Activated CD4-positive, CD25-positive, alpha-beta regulatory T cell treated with anti-CD3 and anti-CD28 coated beads, Interleukin-2, amount 50 U/mL, for 24 hours (primary cell): ENCODE measurements around the gene ISL1.

ENCODE experiments used
- ATAC-seq, 2 donors: fragments of 150-1000 bp; cut with Tn5 transposase; one replicate each; pipeline ENCODE4 v1.10.0; 2021; ENCODE audit warnings: mild to moderate bottlenecking in 1 of 2, moderate library complexity in 1 of 2

Gene ISL1

GRCh38 chr5:51383131-51384121, at the start of gene ISL1:
ISL1 (plus strand) TSS chr5:51383448; CDS start chr5:51383672, 224 bp downstream.
- ATAC-seq: no peak

- no peak for ATAC-seq
These were observed 46.4 kb upstream of the ISL1 start for GRCh38 chr5:51336878-51337277.

- no peak for ATAC-seq
These were observed 38.1 kb upstream of the ISL1 start for GRCh38 chr5:51345106-51345505.

GRCh38 chr5:51347157-51347556, 36.1 kb upstream of the ISL1 start:
- no peak for ATAC-seq

GRCh38 chr5:51347704-51348103, 35.5 kb upstream of the ISL1 start:
- ATAC-seq: no peak

GRCh38 chr5:51371052-51371451, 12.2 kb upstream of the ISL1 start:
- ATAC-seq: no peak

GRCh38 chr5:51373880-51374523, 9.2 kb upstream of the ISL1 start:
- ATAC-seq: no peak

GRCh38 chr5:51375084-51375483, 8.2 kb upstream of the ISL1 start:
- ATAC-seq: no peak

GRCh38 chr5:51376509-51376908, 6.7 kb upstream of the ISL1 start:
- no peak for ATAC-seq

GRCh38 chr5:51377151-51378060, 5.8 kb upstream of the ISL1 start:
- ATAC-seq: no peak

- ATAC-seq: no peak
These were observed 5.2 kb upstream of the ISL1 start for GRCh38 chr5:51378061-51378409.

GRCh38 chr5:51378448-51379330, 4.6 kb upstream of the ISL1 start:
- ATAC-seq: no peak

GRCh38 chr5:51379331-51379700, 3.9 kb upstream of the ISL1 start:
- ATAC-seq: no peak

- ATAC-seq: no peak
These were observed 2.5 kb upstream of the ISL1 start for GRCh38 chr5:51380603-51381207.

GRCh38 chr5:51381761-51382474, 1.3 kb upstream of the ISL1 start:
- no peak for ATAC-seq

- ATAC-seq: no peak
These were observed 622 bp upstream of the ISL1 start for GRCh38 chr5:51382521-51383130.

GRCh38 chr5:51384281-51384840, 1.1 kb downstream of the ISL1 start:
- ATAC-seq: no peak

GRCh38 chr5:51385216-51385615, 2.0 kb downstream of the ISL1 start:
- no peak for ATAC-seq

- no peak for ATAC-seq
These were observed 4.0 kb downstream of the ISL1 start for GRCh38 chr5:51386916-51387883.
